ENCODE data around the gene TOLLIP.

- no peak for TF ChIP-seq CTCF (IDR thresholded peaks at IDR 0.05; ENCODE audit: low read depth, low read length, poor library complexity, severe bottlenecking)
- no peak for TF ChIP-seq EZH2phosphoT487 (IDR thresholded peaks at IDR 0.05; ENCODE audit: borderline replicate concordance, low read length)
Observed at GRCh38 chr11:1307163-1307870, 2.1 kb downstream of the TOLLIP start.

Data from DOHH2 (cell line).